ENCODE data around the gene ENOX1.

GRCh38 chr13:43688227-43688907 lies 98.4 kb downstream of the ENOX1 start:
- no peak for TF ChIP-seq SNAI2 (CRISPR knock-in tag; IDR thresholded peaks at IDR 0.05)
- TF ChIP-seq, protein P1, sequence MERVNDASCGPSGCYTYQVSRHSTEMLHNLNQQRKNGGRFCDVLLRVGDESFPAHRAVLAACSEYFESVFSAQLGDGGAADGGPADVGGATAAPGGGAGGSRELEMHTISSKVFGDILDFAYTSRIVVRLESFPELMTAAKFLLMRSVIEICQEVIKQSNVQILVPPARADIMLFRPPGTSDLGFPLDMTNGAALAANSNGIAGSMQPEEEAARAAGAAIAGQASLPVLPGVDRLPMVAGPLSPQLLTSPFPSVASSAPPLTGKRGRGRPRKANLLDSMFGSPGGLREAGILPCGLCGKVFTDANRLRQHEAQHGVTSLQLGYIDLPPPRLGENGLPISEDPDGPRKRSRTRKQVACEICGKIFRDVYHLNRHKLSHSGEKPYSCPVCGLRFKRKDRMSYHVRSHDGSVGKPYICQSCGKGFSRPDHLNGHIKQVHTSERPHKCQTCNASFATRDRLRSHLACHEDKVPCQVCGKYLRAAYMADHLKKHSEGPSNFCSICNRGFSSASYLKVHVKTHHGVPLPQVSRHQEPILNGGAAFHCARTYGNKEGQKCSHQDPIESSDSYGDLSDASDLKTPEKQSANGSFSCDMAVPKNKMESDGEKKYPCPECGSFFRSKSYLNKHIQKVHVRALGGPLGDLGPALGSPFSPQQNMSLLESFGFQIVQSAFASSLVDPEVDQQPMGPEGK (CRISPR knock-in tag; IDR thresholded peaks at IDR 0.05; ENCODE audit: borderline replicate concordance): no peak
